Calu3 (cell line): ENCODE results near the gene PTGER1. TPM values are rescaled to one million over a fixed set of nuclear protein-coding genes. Genes with fewer than 3 reads are reported as not detected.

Experiments used
- BruUV-seq: library from RNA; stranded (reverse); fragments of 400-500 nt; replicated peaks from 2 replicates; lab custom pipeline; 2021; lab: Mats Ljungman, UMichigan
- CTCF ChIA-PET: fragments of 300-600 bp; sonication (Branson Sonifier 250); formaldehyde crosslinking; loops from one replicate; lab custom pipeline; 2022; ENCODE audit warnings: antibody characterized with exemption; lab: Charles Lee
- DNase-seq: peaks from one replicate; pipeline ENCODE4 v3.0.0; 2022
- H3K27ac Mint-ChIP-seq: one replicate; pipeline ENCODE4 v1.8.0; 2022; ENCODE audit warnings: mixed read lengths; ENCODE audit not compliant: unreplicated experiment
- H3K27me3 Mint-ChIP-seq: one replicate; pipeline ENCODE4 v1.8.0; 2022; ENCODE audit warnings: mixed read lengths; ENCODE audit not compliant: unreplicated experiment
- H3K36me3 Mint-ChIP-seq: one replicate; pipeline ENCODE4 v1.8.0; 2022; ENCODE audit warnings: mild to moderate bottlenecking, moderate library complexity, mixed read lengths; ENCODE audit not compliant: insufficient read depth, unreplicated experiment
- H3K4me1 Mint-ChIP-seq: one replicate; pipeline ENCODE4 v1.8.0; 2022; ENCODE audit warnings: mild to moderate bottlenecking, low read depth, mixed read lengths; ENCODE audit not compliant: unreplicated experiment
- H3K4me3 Mint-ChIP-seq: one replicate; pipeline ENCODE4 v1.8.0; 2022; ENCODE audit warnings: mild to moderate bottlenecking, low read depth, moderate library complexity, mixed read lengths; ENCODE audit not compliant: unreplicated experiment
- H3K9me3 Mint-ChIP-seq: one replicate; pipeline ENCODE4 v1.8.0; 2022; ENCODE audit warnings: low read depth, mixed read lengths; ENCODE audit not compliant: unreplicated experiment
- CTCF ChIP-seq: fragments of 200-600 bp; IDR thresholded peaks from one replicate; pipeline ENCODE4 v1.8.0; 2022; ENCODE audit warnings: antibody characterized with exemption; ENCODE audit not compliant: unreplicated experiment
- intact Hi-C: fragments of 100-400 bp; cut with micrococcal nuclease; formaldehyde crosslinking; loops from one replicate; pipeline ENCODE4 v1.10.0; 2022; ENCODE audit not compliant: unreplicated experiment
- total RNA-seq: library from RNA; stranded (reverse); gene quantifications from 2 replicates; pipeline ENCODE4 v1.2.3, GENCODE V29; 2022

The PTGER1 gene
- total RNA-seq, 1 experiment from 2014 or later = 1.3 TPM

GRCh38 chr19:14425696-14426138 is 49.4 kb downstream of the PTGER1 start:
- H3K27me3 Mint-ChIP-seq = peaks cover 5% of the 10 kb centered on the region
- no TSS peak for BruUV-seq
- no peaks in the 10 kb centered on the region for H3K9me3 Mint-ChIP-seq
- intact Hi-C loops = no loop called here
- no peaks in the 10 kb centered on the region for H3K4me1 Mint-ChIP-seq
- CTCF ChIA-PET = interaction anchor here (0.7 kb wide), 1 partner anchor 15 kb away, joined by 4 read pairs; no protein-coding TSS in a partner anchor
- no peak for DNase-seq
- TF ChIP-seq CTCF = no peak
- H3K27ac Mint-ChIP-seq = no peak overlapping the region
- H3K4me3 Mint-ChIP-seq = no peak overlapping the region
- peaks cover 4% of the 10 kb centered on the region for H3K36me3 Mint-ChIP-seq

Other genes starting within 250 kb of the PTGER1 start
- gene ADGRE5, start 93.9 kb downstream of the PTGER1 start, total RNA-seq = 72.0 and 90.5 TPM in 2 replicates
- 96.1 and 104 TPM in 2 replicates for gene DDX39A, start 56.0 kb downstream of the PTGER1 start, total RNA-seq
- gene PKN1, start 42.0 kb downstream of the PTGER1 start, total RNA-seq = 138 and 139 TPM in 2 replicates
- gene GIPC1, start 20.8 kb upstream of the PTGER1 start, total RNA-seq = 134 and 139 TPM in 2 replicates
- gene DNAJB1, start 43.0 kb upstream of the PTGER1 start, total RNA-seq = 159 and 161 TPM in 2 replicates
- 136 and 162 TPM in 2 replicates for gene TECR, start 54.2 kb upstream of the PTGER1 start, total RNA-seq
- gene NDUFB7, start 96.7 kb upstream of the PTGER1 start, total RNA-seq = 107 and 111 TPM in 2 replicates
- gene CLEC17A, start 107.7 kb upstream of the PTGER1 start, total RNA-seq = not detected in 2 replicates
- gene ADGRE3, start 199.5 kb upstream of the PTGER1 start, total RNA-seq = not detected in 2 replicates
- 5.1 and 5.8 TPM in 2 replicates for gene ZNF333, start 214.7 kb upstream of the PTGER1 start, total RNA-seq